ENCODE results near the gene KRT26.

Gene KRT26

DNA sequence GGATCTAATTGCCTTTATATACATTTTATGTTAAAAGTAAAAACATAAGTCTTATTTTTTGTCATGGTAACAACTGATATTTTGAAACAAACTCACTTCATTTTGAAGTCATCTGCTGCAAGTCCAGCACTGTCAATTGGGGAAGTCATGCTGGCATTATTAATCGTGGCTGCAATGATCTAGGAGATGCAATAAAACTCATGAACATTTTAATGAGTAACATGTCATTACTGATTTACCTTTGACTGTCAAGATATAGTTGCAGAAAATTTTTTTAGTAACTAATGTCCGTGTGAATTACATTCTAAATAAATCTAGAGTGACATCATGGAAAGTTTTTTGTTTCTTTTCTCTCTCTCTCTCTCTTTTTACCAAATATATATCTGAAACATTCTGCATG, 51.1 kb downstream of the KRT26 start:
- Histone ChIP-seq H3K4me3 (no peak overlapping the region), H3K27ac (no peak overlapping the region)
- TF ChIP-seq, protein P1, sequence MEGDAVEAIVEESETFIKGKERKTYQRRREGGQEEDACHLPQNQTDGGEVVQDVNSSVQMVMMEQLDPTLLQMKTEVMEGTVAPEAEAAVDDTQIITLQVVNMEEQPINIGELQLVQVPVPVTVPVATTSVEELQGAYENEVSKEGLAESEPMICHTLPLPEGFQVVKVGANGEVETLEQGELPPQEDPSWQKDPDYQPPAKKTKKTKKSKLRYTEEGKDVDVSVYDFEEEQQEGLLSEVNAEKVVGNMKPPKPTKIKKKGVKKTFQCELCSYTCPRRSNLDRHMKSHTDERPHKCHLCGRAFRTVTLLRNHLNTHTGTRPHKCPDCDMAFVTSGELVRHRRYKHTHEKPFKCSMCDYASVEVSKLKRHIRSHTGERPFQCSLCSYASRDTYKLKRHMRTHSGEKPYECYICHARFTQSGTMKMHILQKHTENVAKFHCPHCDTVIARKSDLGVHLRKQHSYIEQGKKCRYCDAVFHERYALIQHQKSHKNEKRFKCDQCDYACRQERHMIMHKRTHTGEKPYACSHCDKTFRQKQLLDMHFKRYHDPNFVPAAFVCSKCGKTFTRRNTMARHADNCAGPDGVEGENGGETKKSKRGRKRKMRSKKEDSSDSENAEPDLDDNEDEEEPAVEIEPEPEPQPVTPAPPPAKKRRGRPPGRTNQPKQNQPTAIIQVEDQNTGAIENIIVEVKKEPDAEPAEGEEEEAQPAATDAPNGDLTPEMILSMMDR (IDR thresholded peaks at IDR 0.05): no peak
- no peak for DNase-seq (ENCODE audit: low spot score)

- Histone ChIP-seq H3K27ac (no peak overlapping the region), H3K4me3 (no peak overlapping the region)
- DNase-seq (ENCODE audit: low spot score): no peak
- TF ChIP-seq, protein P1 (IDR thresholded peaks at IDR 0.05): no peak
These were observed 53.1 kb downstream of the KRT26 start for GRCh38 chr17:40718930-40719329.

- Histone ChIP-seq H3K4me3 (no peak overlapping the region), H3K27ac (no peak overlapping the region)
- DNase-seq (ENCODE audit: low spot score): no peak
- TF ChIP-seq, protein P1 (IDR thresholded peaks at IDR 0.05): no peak
These were observed 54.2 kb downstream of the KRT26 start for GRCh38 chr17:40717776-40718175.
